Myocyte (in vitro differentiated cells): ENCODE measurements around the gene DDX23. TPM values are rescaled to one million over a fixed set of nuclear protein-coding genes. Genes with fewer than 3 reads are reported as not detected.
"Not testable (repeated sequence)": the region's sequence is repeated elsewhere in the genome, so short reads cannot be mapped to it uniquely, and the experiment has no call there.

Source experiments
- DNase-seq: peaks from one replicate; pipeline ENCODE4 v3.0.0-alpha.2; 2012; ENCODE audit warnings: low read depth
- polyA plus RNA-seq: library from polyadenylated mRNA; unstranded; fragments of >200 nt; gene quantifications from one replicate; pipeline ENCODE4 v1.2.1, GENCODE V29; 2012; ENCODE audit warnings: missing spikeins
- total RNA-seq: library from RNA; depleted of rRNA; stranded (reverse); fragments of >200 nt; gene quantifications from 2 replicates; pipeline ENCODE4 v1.2.3, GENCODE V29; 2014

DDX23 gene
- total RNA-seq: 60.4 and 61.2 TPM in 2 replicates
- polyA plus RNA-seq: 58.3 TPM

GRCh38 chr12:48851883-48852733 lies at the start of gene DDX23:
Gene DDX23 (minus strand): TSS chr12:48852163. CDS start chr12:48845782, 6,381 bp downstream.
- DNase-seq: peak; percentile 98

- DNase-seq: no peak
Measured at GRCh38 chr12:48901278-48901677, 49.3 kb upstream of the DDX23 start.

GRCh38 chr12:48899651-48900050 lies 47.7 kb upstream of the DDX23 start:
- no peak for DNase-seq

GRCh38 chr12:48894271-48894670 lies 42.3 kb upstream of the DDX23 start:
- DNase-seq: peak; percentile 11

GRCh38 chr12:48890657-48891418 lies 38.9 kb upstream of the DDX23 start:
- peak; percentile 71 for DNase-seq

- DNase-seq: no peak
Measured at GRCh38 chr12:48889679-48890078, 37.7 kb upstream of the DDX23 start.

GRCh38 chr12:48883305-48884161 lies 31.6 kb upstream of the DDX23 start:
- no peak for DNase-seq

- DNase-seq: no peak
Measured at GRCh38 chr12:48882972-48883304, 31.0 kb upstream of the DDX23 start.

GRCh38 chr12:48882315-48882687 lies 30.3 kb upstream of the DDX23 start:
- no peak for DNase-seq

GRCh38 chr12:48881686-48882314 lies 29.8 kb upstream of the DDX23 start:
- DNase-seq: no peak

GRCh38 chr12:48880647-48881046 lies 28.7 kb upstream of the DDX23 start:
- DNase-seq: no peak

- no peak for DNase-seq
Measured at GRCh38 chr12:48878548-48878947, 26.6 kb upstream of the DDX23 start.

GRCh38 chr12:48875944-48876515 lies 24.1 kb upstream of the DDX23 start:
- no peak for DNase-seq

GRCh38 chr12:48873534-48873933 lies 21.6 kb upstream of the DDX23 start:
- DNase-seq: not testable (repeated sequence)

GRCh38 chr12:48873096-48873495 lies 21.1 kb upstream of the DDX23 start:
- DNase-seq: no peak

- DNase-seq: no peak
Measured at GRCh38 chr12:48869191-48869590, 17.2 kb upstream of the DDX23 start.

GRCh38 chr12:48868451-48868850 lies 16.5 kb upstream of the DDX23 start:
- no peak for DNase-seq

GRCh38 chr12:48866052-48866711 lies 14.2 kb upstream of the DDX23 start:
- no peak for DNase-seq

GRCh38 chr12:48865281-48866051 lies 13.5 kb upstream of the DDX23 start, which contains the start of gene RND1:
Gene RND1 (minus strand): TSS chr12:48865870. CDS start chr12:48865767, 103 bp downstream.
- peak; percentile 92 for DNase-seq
